ENCODE measurements around the gene CAPZA2. TPM values are rescaled to one million over a fixed set of nuclear protein-coding genes. Genes with fewer than 3 reads are reported as not detected.
A peak's percentile ranks its signal among the peaks of the same experiment; 100 is the strongest.

CAPZA2 gene
- total and polyA plus RNA-seq, 9 of the 15 experiments (the other 6 are each of a cell fraction or from before 2014, with no cell fraction given), result 67.0 to 524 (median 176) TPM

GRCh38 chr7:116862234-116862950 is at the start of gene CAPZA2 (continued):
- TF ChIP-seq ADNP (tag; IDR thresholded peaks at IDR 0.05) (no peak), GATAD2B (IDR thresholded peaks at IDR 0.05; ENCODE audit: borderline replicate concordance) (peak; percentile 73), AFF4 (CRISPR knock-in tag; IDR thresholded peaks at IDR 0.05) (peak; percentile 73; the same call in 1 of the 2 replicates), FOXJ2 (tag; IDR thresholded peaks at IDR 0.05) (no peak), SMAD1 (IDR thresholded peaks at IDR 0.05; ENCODE audit: low read depth, low read length, partially characterized antibody) (no peak), TOE1 (IDR thresholded peaks at IDR 0.05; ENCODE audit: borderline replicate concordance) (peak; percentile 27; the same call in 1 of the 2 replicates), TOE1 (CRISPR knock-in tag; IDR thresholded peaks at IDR 0.05; ENCODE audit: borderline replicate concordance, low read depth) (no peak), YBX1 (IDR thresholded peaks at IDR 0.05) (no peak), BCL6 (CRISPR knock-in tag; IDR thresholded peaks at IDR 0.05) (no peak), RFX1 (IDR thresholded peaks at IDR 0.05) (no peak), ZNF511 (CRISPR knock-in tag; IDR thresholded peaks at IDR 0.05) (peak; percentile 85), ZBED1 (IDR thresholded peaks at IDR 0.05) (0 out of 2 replicates have a peak, but pooled peaks have one; percentile 23), RBM25 (IDR thresholded peaks at IDR 0.05; ENCODE audit: low read depth, low read length, severe bottlenecking) (no peak), RAD51 (IDR thresholded peaks at IDR 0.05; ENCODE audit: borderline replicate concordance, low read depth) (peak; percentile 70), ETV5 (CRISPR knock-in tag; IDR thresholded peaks at IDR 0.05; ENCODE audit: low read depth) (no peak; the same call in 1 of the 2 replicates), ILF3 (IDR thresholded peaks at IDR 0.05; ENCODE audit: borderline replicate concordance) (no peak), RREB1 (CRISPR knock-in tag; IDR thresholded peaks at IDR 0.05) (peak; percentile 92), HDAC2 (IDR thresholded peaks at IDR 0.05) (no peak; the same call in 1 of the 2 replicates)

Data from K562 (cell line).